ENCODE results near the gene ALK. TPM values are rescaled to one million over a fixed set of nuclear protein-coding genes. Genes with fewer than 3 reads are reported as not detected.

Gene ALK
- total and polyA plus RNA-seq, 2 donors, result 0.19 to 0.21 TPM

DNA sequence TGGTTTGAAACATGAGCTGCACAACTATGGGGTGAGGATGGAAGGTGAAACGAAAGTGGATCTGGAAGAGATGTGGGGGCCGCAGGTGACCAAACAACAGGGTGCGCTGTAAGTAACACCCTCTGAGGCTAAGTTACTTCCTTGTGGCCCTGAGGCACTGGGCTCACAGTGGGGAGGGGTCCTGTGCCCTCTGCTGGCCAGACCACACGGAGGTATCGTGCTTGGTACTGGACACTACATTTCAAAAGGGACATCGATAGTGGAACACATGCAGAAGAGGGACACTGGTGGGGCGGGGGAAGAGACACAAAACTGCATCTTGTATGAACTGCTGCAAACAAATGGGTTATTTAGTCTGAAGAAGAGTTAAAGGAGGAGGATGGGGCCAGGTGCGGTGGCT lies 695.6 kb downstream of the ALK start:
- Histone ChIP-seq H3K4me3 (ENCODE audit: low read length in 2 of 2) (no peak overlapping the region), H3K4me1 (ENCODE audit: control insufficient read depth in 2 of 2, insufficient read depth in 2 of 2, low read length in 2 of 2) (no peaks in the 10 kb centered on the region), H3K27ac (ENCODE audit: low read depth in 1 of 2, low read length in 1 of 2) (no peak overlapping the region), H3K36me3 (ENCODE audit: control insufficient read depth in 2 of 2, insufficient read depth in 2 of 2, low read length in 1 of 2) (no peaks in the 10 kb centered on the region), H3K9me3 (ENCODE audit: control insufficient read depth in 2 of 2, insufficient read depth in 1 of 2, low read length in 1 of 2) (no peaks in the 10 kb centered on the region), H3K27me3 (ENCODE audit: control insufficient read depth in 2 of 2, insufficient read depth in 1 of 2, low read length in 1 of 2) (peaks cover 0 to 4% of the 10 kb centered on the region in 2 donors)
- DNase-seq (ENCODE audit: low read depth in 6 of 9, low spot score in 9 of 9), result no peak
- WGBS, result 88% methylated on average over 8 of the region's 8 CpGs

DNA sequence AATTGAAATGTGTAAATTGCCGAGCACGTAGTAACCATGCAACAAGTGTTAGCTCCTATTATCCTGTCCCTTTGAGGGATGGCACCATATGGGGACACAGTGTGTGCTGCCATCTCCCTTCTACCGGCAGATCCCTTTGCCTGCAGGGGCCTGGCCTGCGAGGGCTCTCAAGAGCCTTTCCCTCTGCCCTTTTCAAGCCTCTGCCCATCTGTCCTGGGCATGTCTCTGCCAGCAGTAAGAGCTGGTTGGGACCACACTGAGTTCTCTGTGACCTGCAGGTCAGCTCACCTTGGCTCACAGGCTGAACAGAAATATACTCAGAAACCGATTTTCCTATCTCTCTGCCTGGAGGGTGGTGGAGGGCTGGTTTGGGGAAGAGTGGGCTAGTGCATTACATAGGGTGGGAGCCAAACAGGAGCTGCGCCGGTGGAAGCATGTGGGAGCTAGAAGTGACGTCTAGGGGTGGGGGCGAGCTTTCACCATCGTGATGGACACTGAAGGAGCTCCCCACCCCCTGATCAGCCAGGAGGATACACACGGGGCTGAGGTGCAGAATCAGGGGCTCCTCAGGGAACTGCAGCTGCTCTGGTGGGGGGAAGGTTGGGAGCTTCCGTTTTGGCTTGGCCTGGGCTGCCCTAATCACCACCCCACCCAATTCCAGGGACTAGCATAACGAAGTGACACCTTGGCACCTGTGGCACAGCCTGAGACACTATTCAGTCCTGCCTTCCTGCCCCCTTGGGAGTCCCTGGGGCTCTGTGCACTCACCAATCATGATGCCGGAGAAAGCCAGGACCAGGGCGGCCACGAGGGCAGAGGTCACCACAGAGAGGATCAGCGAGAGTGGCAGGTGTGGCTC lies 696.5 kb downstream of the ALK start:
- no peaks in the 10 kb centered on the region for H3K36me3 ChIP-seq (ENCODE audit: control insufficient read depth in 2 of 2, insufficient read depth in 2 of 2, low read length in 1 of 2)
- DNase-seq (ENCODE audit: low read depth in 6 of 9, low spot score in 9 of 9), result no peak
- H3K4me1 ChIP-seq (ENCODE audit: control insufficient read depth in 2 of 2, insufficient read depth in 2 of 2, low read length in 2 of 2), result no peaks in the 10 kb centered on the region
- no peaks in the 10 kb centered on the region for H3K9me3 ChIP-seq (ENCODE audit: control insufficient read depth in 2 of 2, insufficient read depth in 1 of 2, low read length in 1 of 2)
- no peak overlapping the region for H3K4me3 ChIP-seq (ENCODE audit: low read length in 2 of 2)
- peaks cover 0 to 4% of the 10 kb centered on the region in 2 donors for H3K27me3 ChIP-seq (ENCODE audit: control insufficient read depth in 2 of 2, insufficient read depth in 1 of 2, low read length in 1 of 2)
- WGBS, result 92% methylated on average over 17 of the region's 17 CpGs
- no peak overlapping the region for H3K27ac ChIP-seq (ENCODE audit: low read depth in 1 of 2, low read length in 1 of 2)

DNA sequence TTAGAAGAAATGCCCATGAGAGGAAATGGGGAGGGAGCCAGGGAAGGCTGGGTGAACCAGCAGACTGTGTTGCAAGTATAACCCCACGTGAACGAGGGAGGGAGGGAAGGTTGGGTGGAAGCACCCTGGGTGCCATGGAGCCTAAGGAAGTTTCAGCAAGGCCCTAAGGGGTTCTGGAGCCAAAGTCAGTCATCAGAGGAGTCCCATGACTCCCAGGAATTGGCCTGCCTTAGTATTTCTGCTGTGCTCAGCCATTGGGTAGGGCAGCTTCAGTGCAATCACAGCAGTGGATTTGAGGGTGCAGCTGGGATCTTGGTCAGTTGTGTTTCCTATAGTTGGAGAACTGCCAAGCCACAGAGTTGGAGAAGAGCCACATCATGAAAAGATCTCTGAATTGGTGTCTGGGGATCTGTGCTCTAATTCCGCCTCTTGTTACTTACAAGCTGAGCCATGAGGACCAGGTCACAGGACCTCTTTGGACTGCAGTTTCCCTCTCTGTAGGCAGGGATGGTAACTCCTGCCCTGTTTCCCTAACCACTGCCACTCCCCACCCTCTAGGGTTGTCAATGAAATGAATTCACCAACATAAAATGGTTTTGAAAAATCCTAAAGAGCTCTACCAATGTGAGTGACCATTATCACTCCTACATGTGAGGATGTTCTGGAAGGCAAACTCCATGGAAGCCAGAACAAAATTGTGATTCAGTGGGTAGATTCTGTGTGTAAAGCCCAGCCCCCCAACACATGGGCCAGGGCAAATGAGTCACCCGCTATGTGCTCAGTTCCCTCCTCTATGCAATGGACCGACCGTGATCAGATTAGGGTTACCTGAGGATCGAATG lies 697.3 kb downstream of the ALK start:
- 84% methylated on average over 7 of the region's 7 CpGs for WGBS
- no peaks in the 10 kb centered on the region for H3K4me1 ChIP-seq (ENCODE audit: control insufficient read depth in 2 of 2, insufficient read depth in 2 of 2, low read length in 2 of 2)
- H3K27me3 ChIP-seq (ENCODE audit: control insufficient read depth in 2 of 2, insufficient read depth in 1 of 2, low read length in 1 of 2), result peaks cover 0 to 2% of the 10 kb centered on the region in 2 donors
- no peaks in the 10 kb centered on the region for H3K9me3 ChIP-seq (ENCODE audit: control insufficient read depth in 2 of 2, insufficient read depth in 1 of 2, low read length in 1 of 2)
- H3K4me3 ChIP-seq (ENCODE audit: low read length in 2 of 2), result no peak overlapping the region
- no peaks in the 10 kb centered on the region for H3K36me3 ChIP-seq (ENCODE audit: control insufficient read depth in 2 of 2, insufficient read depth in 2 of 2, low read length in 1 of 2)
- no peak for DNase-seq (ENCODE audit: low read depth in 6 of 9, low spot score in 9 of 9)
- H3K27ac ChIP-seq (ENCODE audit: low read depth in 1 of 2, low read length in 1 of 2), result no peak overlapping the region

DNA sequence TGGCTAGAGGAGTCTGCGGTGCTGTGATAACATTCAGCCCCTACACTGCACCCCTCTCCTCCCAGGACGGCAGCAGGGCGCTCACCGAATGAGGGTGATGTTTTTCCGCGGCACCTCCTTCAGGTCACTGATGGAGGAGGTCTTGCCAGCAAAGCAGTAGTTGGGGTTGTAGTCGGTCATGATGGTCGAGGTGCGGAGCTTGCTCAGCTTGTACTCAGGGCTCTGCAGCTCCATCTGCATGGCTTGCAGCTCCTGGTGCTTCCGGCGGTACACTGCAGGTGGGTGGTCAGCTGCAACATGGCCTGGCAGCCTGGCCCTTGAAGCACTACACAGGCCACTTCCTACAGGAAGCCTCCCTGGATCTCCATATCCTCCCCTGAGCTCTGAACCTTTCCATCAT lies 698.1 kb downstream of the ALK start:
- H3K36me3 ChIP-seq (ENCODE audit: control insufficient read depth in 2 of 2, insufficient read depth in 2 of 2, low read length in 1 of 2), result no peaks in the 10 kb centered on the region
- no peak overlapping the region for H3K27ac ChIP-seq (ENCODE audit: low read depth in 1 of 2, low read length in 1 of 2)
- no peaks in the 10 kb centered on the region for H3K4me1 ChIP-seq (ENCODE audit: control insufficient read depth in 2 of 2, insufficient read depth in 2 of 2, low read length in 2 of 2)
- peaks cover 0 to 2% of the 10 kb centered on the region in 2 donors for H3K27me3 ChIP-seq (ENCODE audit: control insufficient read depth in 2 of 2, insufficient read depth in 1 of 2, low read length in 1 of 2)
- 93% methylated on average over 11 of the region's 11 CpGs for WGBS
- H3K9me3 ChIP-seq (ENCODE audit: control insufficient read depth in 2 of 2, insufficient read depth in 1 of 2, low read length in 1 of 2), result no peaks in the 10 kb centered on the region
- H3K4me3 ChIP-seq (ENCODE audit: low read length in 2 of 2), result no peak overlapping the region
- DNase-seq (ENCODE audit: low read depth in 6 of 9, low spot score in 9 of 9), result no peak

DNA sequence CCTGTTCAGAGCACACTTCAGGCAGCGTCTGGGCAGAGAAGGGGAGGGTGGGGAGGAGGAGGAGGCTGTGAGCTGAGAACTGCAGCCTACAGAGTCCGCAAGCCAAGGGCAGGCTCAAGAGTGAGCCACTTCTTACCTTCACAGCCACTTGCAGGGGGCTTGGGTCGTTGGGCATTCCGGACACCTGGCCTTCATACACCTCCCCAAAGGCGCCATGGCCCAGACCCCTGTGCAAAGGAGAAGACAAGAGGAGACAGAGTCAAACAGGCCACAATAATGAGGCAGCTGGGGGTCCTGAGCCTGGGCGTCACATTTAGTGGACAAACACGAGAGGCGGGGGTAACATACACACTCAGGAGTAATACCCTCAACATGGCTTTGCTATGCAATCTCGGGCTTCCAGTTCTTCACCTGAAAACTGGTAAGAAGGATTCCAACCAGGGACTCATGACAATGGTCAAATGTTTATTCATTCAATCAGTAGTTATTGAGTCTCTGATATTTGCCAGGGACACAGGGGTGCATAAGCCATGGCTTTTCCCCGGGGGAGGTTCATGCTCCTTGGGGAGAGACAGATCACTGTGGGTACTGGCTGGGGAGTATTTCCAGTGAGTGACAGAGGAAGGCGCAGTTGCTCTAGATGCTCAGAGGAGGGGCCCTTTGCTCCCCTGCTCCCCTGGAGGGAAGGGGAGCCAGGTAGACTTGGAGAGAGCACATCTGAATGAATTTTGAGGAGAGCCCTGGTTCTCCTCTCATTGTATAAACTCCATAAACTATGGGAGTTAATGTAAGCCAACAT lies 698.8 kb downstream of the ALK start:
- Histone ChIP-seq H3K4me3 (ENCODE audit: low read length in 2 of 2) (no peak overlapping the region), H3K36me3 (ENCODE audit: control insufficient read depth in 2 of 2, insufficient read depth in 2 of 2, low read length in 1 of 2) (no peaks in the 10 kb centered on the region), H3K9me3 (ENCODE audit: control insufficient read depth in 2 of 2, insufficient read depth in 1 of 2, low read length in 1 of 2) (no peaks in the 10 kb centered on the region), H3K4me1 (ENCODE audit: control insufficient read depth in 2 of 2, insufficient read depth in 2 of 2, low read length in 2 of 2) (no peaks in the 10 kb centered on the region), H3K27me3 (ENCODE audit: control insufficient read depth in 2 of 2, insufficient read depth in 1 of 2, low read length in 1 of 2) (peaks cover 0 to 2% of the 10 kb centered on the region in 2 donors), H3K27ac (ENCODE audit: low read depth in 1 of 2, low read length in 1 of 2) (no peak overlapping the region)
- 85% methylated on average over 11 of the region's 11 CpGs for WGBS
- no peak for DNase-seq (ENCODE audit: low read depth in 6 of 9, low spot score in 9 of 9)

DNA sequence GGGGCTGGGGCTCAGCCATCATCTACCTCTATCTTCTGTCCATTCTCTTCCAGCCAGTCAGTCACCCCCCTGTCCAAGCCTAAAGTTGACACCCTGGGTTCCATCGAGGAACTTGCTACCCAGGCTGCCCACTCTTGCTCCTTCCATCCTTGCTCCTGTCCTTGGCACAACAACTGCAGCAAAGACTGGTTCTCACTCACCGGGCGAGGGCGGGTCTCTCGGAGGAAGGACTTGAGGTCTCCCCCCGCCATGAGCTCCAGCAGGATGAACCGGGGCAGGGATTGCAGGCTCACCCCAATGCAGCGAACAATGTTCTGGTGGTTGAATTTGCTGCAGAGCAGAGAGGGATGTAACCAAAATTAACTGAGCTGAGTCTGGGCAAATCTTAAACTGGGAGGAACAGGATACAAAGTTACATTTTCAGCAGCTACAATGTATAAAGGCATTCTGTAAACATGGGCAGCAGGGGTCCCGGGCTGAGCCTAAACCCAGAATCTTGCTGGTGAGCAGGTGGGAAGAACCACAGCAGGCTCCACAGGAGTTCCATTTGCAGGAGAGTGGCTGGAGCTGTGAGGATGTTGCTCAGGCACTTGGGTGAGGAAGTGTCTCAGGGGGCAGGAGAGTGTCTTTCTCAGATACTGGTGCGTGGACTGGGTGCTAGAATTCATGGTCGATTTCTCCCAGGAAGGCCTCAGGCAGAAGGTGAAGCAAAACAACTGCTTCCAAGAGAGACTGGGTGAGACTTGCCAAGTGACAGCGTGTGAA lies 700.7 kb downstream of the ALK start:
- Histone ChIP-seq H3K27ac (ENCODE audit: low read depth in 1 of 2, low read length in 1 of 2) (no peak overlapping the region), H3K4me3 (ENCODE audit: low read length in 2 of 2) (no peak overlapping the region), H3K9me3 (ENCODE audit: control insufficient read depth in 2 of 2, insufficient read depth in 1 of 2, low read length in 1 of 2) (no peaks in the 10 kb centered on the region), H3K27me3 (ENCODE audit: control insufficient read depth in 2 of 2, insufficient read depth in 1 of 2, low read length in 1 of 2) (peaks cover 0 to 2% of the 10 kb centered on the region in 2 donors), H3K36me3 (ENCODE audit: control insufficient read depth in 2 of 2, insufficient read depth in 2 of 2, low read length in 1 of 2) (no peaks in the 10 kb centered on the region), H3K4me1 (ENCODE audit: control insufficient read depth in 2 of 2, insufficient read depth in 2 of 2, low read length in 2 of 2) (no peaks in the 10 kb centered on the region)
- DNase-seq (ENCODE audit: low read depth in 6 of 9, low spot score in 9 of 9), result no peak
- WGBS, result 94% methylated on average over 12 of the region's 12 CpGs

DNA sequence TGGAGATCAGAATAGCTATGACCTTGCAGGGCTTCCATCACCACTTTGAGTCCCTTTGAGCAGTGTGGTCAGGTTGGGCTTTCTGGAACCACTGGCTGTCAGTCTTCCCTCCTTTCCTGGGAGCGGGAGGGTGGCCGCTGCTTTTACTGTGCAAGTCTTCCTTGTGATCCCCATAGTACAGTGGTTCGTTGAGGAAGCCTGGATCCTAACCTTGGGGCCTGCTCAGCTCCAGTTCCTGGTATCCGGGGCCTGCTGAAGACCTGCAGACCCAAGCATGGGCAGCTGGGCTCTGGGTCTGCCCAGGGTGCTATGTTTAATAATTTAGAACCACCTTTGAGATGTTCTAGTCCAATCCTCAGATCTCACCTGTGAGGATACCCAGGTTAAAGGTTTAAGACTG lies 702.0 kb downstream of the ALK start:
- H3K36me3 ChIP-seq (ENCODE audit: control insufficient read depth in 2 of 2, insufficient read depth in 2 of 2, low read length in 1 of 2), result no peaks in the 10 kb centered on the region
- H3K27ac ChIP-seq (ENCODE audit: low read depth in 1 of 2, low read length in 1 of 2), result no peak overlapping the region
- peaks cover 0 to 2% of the 10 kb centered on the region in 2 donors for H3K27me3 ChIP-seq (ENCODE audit: control insufficient read depth in 2 of 2, insufficient read depth in 1 of 2, low read length in 1 of 2)
- H3K4me3 ChIP-seq (ENCODE audit: low read length in 2 of 2), result no peak overlapping the region
- 84% methylated on average over 4 of the region's 4 CpGs for WGBS
- H3K4me1 ChIP-seq (ENCODE audit: control insufficient read depth in 2 of 2, insufficient read depth in 2 of 2, low read length in 2 of 2), result no peaks in the 10 kb centered on the region
- no peaks in the 10 kb centered on the region for H3K9me3 ChIP-seq (ENCODE audit: control insufficient read depth in 2 of 2, insufficient read depth in 1 of 2, low read length in 1 of 2)
- no peak for DNase-seq (ENCODE audit: low read depth in 6 of 9, low spot score in 9 of 9)

DNA sequence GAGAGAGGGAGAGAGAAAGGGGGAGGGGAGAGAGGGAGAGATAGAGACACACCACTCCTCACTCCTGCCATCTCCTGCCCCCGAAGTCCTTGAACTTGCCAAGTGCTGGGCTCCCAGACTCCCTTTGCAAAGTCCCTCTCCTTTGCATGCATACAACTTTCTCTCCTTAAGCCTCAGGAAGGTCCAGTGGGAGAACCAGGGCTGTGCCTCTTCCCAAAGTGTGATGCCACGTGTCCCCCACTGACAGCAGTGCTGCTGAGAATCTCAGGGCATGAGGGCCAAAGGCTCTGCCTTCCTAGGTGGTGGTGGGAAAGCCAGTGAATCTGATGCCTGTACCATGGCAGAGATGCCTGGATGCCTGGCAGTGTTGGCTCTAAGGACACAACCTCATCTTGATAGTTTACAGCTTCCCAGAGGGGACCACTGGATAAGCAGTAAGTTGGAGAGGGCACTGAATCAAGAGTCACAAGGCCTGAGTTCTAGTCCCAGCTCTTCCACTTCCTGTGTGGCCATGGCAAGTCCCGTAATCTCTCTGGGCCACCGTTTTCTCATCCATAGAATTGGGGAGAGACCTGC lies 702.7 kb downstream of the ALK start:
- WGBS, result 95% methylated on average over 4 of the region's 4 CpGs
- DNase-seq (ENCODE audit: low read depth in 6 of 9, low spot score in 9 of 9), result no peak
- H3K36me3 ChIP-seq (ENCODE audit: control insufficient read depth in 2 of 2, insufficient read depth in 2 of 2, low read length in 1 of 2), result no peaks in the 10 kb centered on the region

More for the DNA sequence above, 702.7 kb downstream of the ALK start:
- H3K27me3 ChIP-seq (ENCODE audit: control insufficient read depth in 2 of 2, insufficient read depth in 1 of 2, low read length in 1 of 2), result peaks cover 0 to 5% of the 10 kb centered on the region in 2 donors
- H3K4me1 ChIP-seq (ENCODE audit: control insufficient read depth in 2 of 2, insufficient read depth in 2 of 2, low read length in 2 of 2), result no peaks in the 10 kb centered on the region
- H3K9me3 ChIP-seq (ENCODE audit: control insufficient read depth in 2 of 2, insufficient read depth in 1 of 2, low read length in 1 of 2), result no peaks in the 10 kb centered on the region
- H3K4me3 ChIP-seq (ENCODE audit: low read length in 2 of 2), result no peak overlapping the region
- H3K27ac ChIP-seq (ENCODE audit: low read depth in 1 of 2, low read length in 1 of 2), result no peak overlapping the region
